ENCODE measurements around the gene ASGR2.

Gene ASGR2

GRCh38 chr17:7058831-7059447 is 55.7 kb downstream of the ASGR2 start:
- DNase-seq, result no peak

DNA sequence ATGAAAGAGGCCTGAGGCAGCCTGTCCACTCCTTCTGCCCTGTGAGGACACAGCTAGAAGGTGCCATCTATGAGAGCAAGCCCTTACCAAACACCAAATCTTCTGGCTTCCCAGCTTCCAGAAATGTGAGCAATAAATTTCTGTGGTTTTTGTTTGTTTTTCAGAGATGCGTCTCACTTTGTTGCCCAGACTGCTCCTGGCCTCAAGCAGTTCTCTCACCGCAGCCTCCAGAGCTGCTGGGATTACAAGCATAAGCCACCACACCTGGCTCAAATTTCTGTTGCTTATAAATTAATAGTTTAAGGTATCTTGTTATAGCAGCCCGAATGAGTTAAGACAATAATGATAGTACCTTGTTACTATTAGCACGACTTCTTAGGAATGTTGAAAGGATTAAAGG is 58.2 kb downstream of the ASGR2 start:
- DNase-seq, result no peak
